Measurements from ENCODE around the gene ABCC3. TPM values are rescaled to one million over a fixed set of nuclear protein-coding genes. Genes with fewer than 3 reads are reported as not detected.

Gene ABCC3
- total RNA-seq, 3 donors from 2014 or later (not counting 1 experiment from before 2014, with no cell fraction given), result 1.6 to 13.2 (median 5.9) TPM

DNA sequence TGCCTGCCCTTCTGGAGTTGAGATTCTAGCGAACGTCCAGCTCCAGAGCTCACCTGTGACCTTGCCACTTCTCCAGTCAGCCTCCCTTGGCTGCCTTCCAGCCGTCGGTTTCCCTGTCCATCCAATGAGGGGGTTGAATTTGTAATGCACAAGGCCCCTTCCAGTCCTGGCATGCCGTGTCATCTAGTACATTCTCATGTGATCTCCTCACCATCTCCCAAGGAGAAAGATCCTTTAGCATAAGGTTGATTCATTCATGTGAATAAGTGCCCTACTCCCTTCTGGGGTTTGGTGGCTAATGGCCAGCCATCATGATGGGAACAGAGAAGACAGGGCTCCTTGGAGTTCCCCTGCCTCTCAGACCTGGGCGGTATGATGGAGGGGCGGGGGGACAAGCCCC lies 18.9 kb upstream of the ABCC3 start:
- Histone ChIP-seq H3K27me3 (ENCODE audit: control insufficient read depth, insufficient read depth, low read length) (no peaks in the 10 kb centered on the region), H3K36me3 (ENCODE audit: control insufficient read depth, insufficient read depth, low read length) (no peaks in the 10 kb centered on the region), H3K4me3 (ENCODE audit: low read length) (no peak overlapping the region), H3K4me1 (ENCODE audit: control insufficient read depth, insufficient read depth, low read length) (peaks cover 16% of the 10 kb centered on the region), H3K9me3 (ENCODE audit: control insufficient read depth, insufficient read depth, low read length) (no peaks in the 10 kb centered on the region), H3K27ac (ENCODE audit: low read length) (no peak overlapping the region)
- Mint-ChIP-seq H3K4me3 (no peak overlapping the region), H3K36me3 (no peaks in the 10 kb centered on the region), H3K27ac (no peak overlapping the region), H3K9me3 (no peaks in the 10 kb centered on the region), H3K4me1 (peaks cover 6 to 15% of the 10 kb centered on the region in 2 donors), H3K27me3 (ENCODE audit: low read depth in 2 of 2) (peaks cover 0 to 9% of the 10 kb centered on the region in 2 donors)
- TF ChIP-seq, protein P1, sequence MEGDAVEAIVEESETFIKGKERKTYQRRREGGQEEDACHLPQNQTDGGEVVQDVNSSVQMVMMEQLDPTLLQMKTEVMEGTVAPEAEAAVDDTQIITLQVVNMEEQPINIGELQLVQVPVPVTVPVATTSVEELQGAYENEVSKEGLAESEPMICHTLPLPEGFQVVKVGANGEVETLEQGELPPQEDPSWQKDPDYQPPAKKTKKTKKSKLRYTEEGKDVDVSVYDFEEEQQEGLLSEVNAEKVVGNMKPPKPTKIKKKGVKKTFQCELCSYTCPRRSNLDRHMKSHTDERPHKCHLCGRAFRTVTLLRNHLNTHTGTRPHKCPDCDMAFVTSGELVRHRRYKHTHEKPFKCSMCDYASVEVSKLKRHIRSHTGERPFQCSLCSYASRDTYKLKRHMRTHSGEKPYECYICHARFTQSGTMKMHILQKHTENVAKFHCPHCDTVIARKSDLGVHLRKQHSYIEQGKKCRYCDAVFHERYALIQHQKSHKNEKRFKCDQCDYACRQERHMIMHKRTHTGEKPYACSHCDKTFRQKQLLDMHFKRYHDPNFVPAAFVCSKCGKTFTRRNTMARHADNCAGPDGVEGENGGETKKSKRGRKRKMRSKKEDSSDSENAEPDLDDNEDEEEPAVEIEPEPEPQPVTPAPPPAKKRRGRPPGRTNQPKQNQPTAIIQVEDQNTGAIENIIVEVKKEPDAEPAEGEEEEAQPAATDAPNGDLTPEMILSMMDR (IDR thresholded peaks at IDR 0.05), result no peak
- no peak for DNase-seq
- intact Hi-C loops (cut with micrococcal nuclease), result no loop called here
- no peak for ATAC-seq
- WGBS (ENCODE audit: insufficient coverage), result 90% methylated on average over 7 of the region's 7 CpGs

GRCh38 chr17:50618300-50618699 lies 16.4 kb upstream of the ABCC3 start:
- H3K9me3 Mint-ChIP-seq, result no peaks in the 10 kb centered on the region
- no peaks in the 10 kb centered on the region for H3K27me3 ChIP-seq (ENCODE audit: control insufficient read depth, insufficient read depth, low read length)
- no peak overlapping the region for H3K27ac Mint-ChIP-seq
- intact Hi-C loops (cut with micrococcal nuclease), result no loop called here
- H3K4me3 ChIP-seq (ENCODE audit: low read length), result no peak overlapping the region
- no peak overlapping the region for H3K27ac ChIP-seq (ENCODE audit: low read length)
- no peaks in the 10 kb centered on the region for H3K36me3 Mint-ChIP-seq
- peaks cover 6 to 14% of the 10 kb centered on the region in 2 donors for H3K4me1 Mint-ChIP-seq
- whole genome bisulfite sequencing (ENCODE audit: insufficient coverage), result 84% methylated on average over 4 of the region's 4 CpGs
- H3K9me3 ChIP-seq (ENCODE audit: control insufficient read depth, insufficient read depth, low read length), result no peaks in the 10 kb centered on the region
- H3K27me3 Mint-ChIP-seq (ENCODE audit: low read depth in 2 of 2), result peaks cover 8 to 9% of the 10 kb centered on the region in 2 donors
- no peak for DNase-seq
- TF ChIP-seq, protein P1 (IDR thresholded peaks at IDR 0.05), result no peak
- H3K4me1 ChIP-seq (ENCODE audit: control insufficient read depth, insufficient read depth, low read length), result peaks cover 13% of the 10 kb centered on the region
- no peak for ATAC-seq
- H3K4me3 Mint-ChIP-seq, result no peak overlapping the region
- H3K36me3 ChIP-seq (ENCODE audit: control insufficient read depth, insufficient read depth, low read length), result no peaks in the 10 kb centered on the region

DNA sequence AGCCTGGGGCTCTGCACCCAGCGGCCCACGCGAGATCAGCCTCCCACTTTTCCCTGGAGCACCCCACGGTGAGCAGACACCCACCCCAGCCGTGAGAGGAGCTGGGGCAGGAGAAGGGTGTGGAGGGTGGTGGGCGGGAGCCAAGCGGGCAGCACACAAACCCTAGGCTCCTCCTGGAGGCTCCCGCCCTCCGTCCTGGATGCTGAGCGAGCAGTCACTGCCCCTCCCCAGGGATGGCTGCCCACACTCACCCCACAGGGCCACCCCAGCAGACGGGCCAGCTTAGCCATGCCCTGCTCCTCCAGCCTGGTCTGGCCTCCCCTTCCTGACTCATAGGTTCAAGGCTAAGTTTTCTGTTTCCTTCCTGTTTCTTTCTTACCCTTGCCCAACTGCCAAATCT lies 15.7 kb upstream of the ABCC3 start:
- H3K36me3 ChIP-seq (ENCODE audit: control insufficient read depth, insufficient read depth, low read length), result no peaks in the 10 kb centered on the region
- peaks cover 6 to 8% of the 10 kb centered on the region in 2 donors for H3K4me1 Mint-ChIP-seq
- intact Hi-C loops (cut with micrococcal nuclease), result no loop called here
- H3K4me3 Mint-ChIP-seq, result no peak overlapping the region
- H3K27me3 ChIP-seq (ENCODE audit: control insufficient read depth, insufficient read depth, low read length), result no peaks in the 10 kb centered on the region
- no peak for DNase-seq
- H3K27ac ChIP-seq (ENCODE audit: low read length), result no peak overlapping the region
- TF ChIP-seq, protein P1 (IDR thresholded peaks at IDR 0.05), result no peak
- H3K4me1 ChIP-seq (ENCODE audit: control insufficient read depth, insufficient read depth, low read length), result peaks cover 6% of the 10 kb centered on the region
- H3K9me3 Mint-ChIP-seq, result no peaks in the 10 kb centered on the region
- no peaks in the 10 kb centered on the region for H3K9me3 ChIP-seq (ENCODE audit: control insufficient read depth, insufficient read depth, low read length)
- no peaks in the 10 kb centered on the region for H3K36me3 Mint-ChIP-seq
- 83% methylated on average over 11 of the region's 11 CpGs for WGBS (ENCODE audit: insufficient coverage)
- no peak for ATAC-seq
- H3K27me3 Mint-ChIP-seq (ENCODE audit: low read depth in 2 of 2), result peaks cover 8 to 9% of the 10 kb centered on the region in 2 donors
- H3K4me3 ChIP-seq (ENCODE audit: low read length), result no peak overlapping the region
- no peak overlapping the region for H3K27ac Mint-ChIP-seq

DNA sequence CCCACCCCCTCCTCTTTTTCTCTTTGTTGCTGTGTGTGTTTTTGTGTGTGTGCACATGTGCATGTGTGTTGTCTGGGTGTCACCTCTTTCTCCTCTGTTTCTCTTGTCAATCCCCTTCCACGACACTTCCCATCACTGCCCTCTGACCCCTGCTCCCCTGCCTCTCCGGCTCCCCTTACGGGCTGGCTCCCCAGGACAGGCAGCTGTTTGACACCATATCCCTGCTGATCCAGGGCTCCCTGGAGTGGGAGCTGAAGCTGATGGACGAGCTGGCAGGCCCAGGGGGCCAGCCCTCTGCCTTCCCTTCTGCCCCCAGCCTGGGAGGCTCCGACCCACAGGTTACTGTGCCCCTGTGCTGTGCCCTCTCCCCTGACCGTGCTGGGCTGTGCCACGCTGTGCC lies 15.2 kb upstream of the ABCC3 start:
- H3K4me3 ChIP-seq (ENCODE audit: low read length), result no peak overlapping the region
- H3K27me3 Mint-ChIP-seq (ENCODE audit: low read depth in 2 of 2), result peaks cover 8 to 9% of the 10 kb centered on the region in 2 donors
- H3K4me3 Mint-ChIP-seq, result no peak overlapping the region
- H3K27ac ChIP-seq (ENCODE audit: low read length), result no peak overlapping the region
- H3K27me3 ChIP-seq (ENCODE audit: control insufficient read depth, insufficient read depth, low read length), result no peaks in the 10 kb centered on the region
- H3K36me3 Mint-ChIP-seq, result no peaks in the 10 kb centered on the region
- 79% methylated on average over 7 of the region's 7 CpGs for WGBS (ENCODE audit: insufficient coverage)
- H3K9me3 Mint-ChIP-seq, result no peaks in the 10 kb centered on the region
- H3K27ac Mint-ChIP-seq, result no peak overlapping the region
- H3K4me1 Mint-ChIP-seq, result peaks cover under 1 to 2% of the 10 kb centered on the region in 2 donors
- H3K4me1 ChIP-seq (ENCODE audit: control insufficient read depth, insufficient read depth, low read length), result peaks cover under 1% of the 10 kb centered on the region
- no peak for DNase-seq
- ATAC-seq, result no peak
- no peaks in the 10 kb centered on the region for H3K9me3 ChIP-seq (ENCODE audit: control insufficient read depth, insufficient read depth, low read length)
- TF ChIP-seq, protein P1 (IDR thresholded peaks at IDR 0.05), result no peak
- intact Hi-C loops (cut with micrococcal nuclease), result no loop called here
- no peaks in the 10 kb centered on the region for H3K36me3 ChIP-seq (ENCODE audit: control insufficient read depth, insufficient read depth, low read length)
